Mesendoderm (in vitro differentiated cells): ENCODE measurements around the gene PARD3B.

Experiments used
- DNase-seq: peaks from one replicate; pipeline ENCODE4 v3.0.0; 2013
- H2AK5ac ChIP-seq: 2 replicates; pipeline ENCODE4 v1.6.1; 2013; ENCODE audit warnings: low read length, inconsistent platforms
- H2BK120ac ChIP-seq: 2 replicates; pipeline ENCODE4 v1.6.1; 2013; ENCODE audit warnings: low read depth, mild to moderate bottlenecking, low read length, moderate library complexity, mixed read lengths
- H2BK15ac ChIP-seq: replicated peaks from 2 replicates; pipeline ENCODE4 v1.6.1; 2013; ENCODE audit warnings: low read depth, mild to moderate bottlenecking, moderate library complexity
- H2BK5ac ChIP-seq: 2 replicates; pipeline ENCODE4 v1.6.1; 2013; ENCODE audit warnings: low read length, inconsistent platforms
- H3K18ac ChIP-seq: 2 replicates; pipeline ENCODE4 v1.6.1; 2013; ENCODE audit warnings: mild to moderate bottlenecking, low read length, mixed read lengths
- H3K23ac ChIP-seq: one replicate; pipeline ENCODE4 v1.6.1; 2013; ENCODE audit warnings: low read length
- H3K27ac ChIP-seq: 2 replicates; pipeline ENCODE4 v1.5.1; 2013; ENCODE audit warnings: low read depth, mild to moderate bottlenecking, inconsistent platforms, low read length, moderate library complexity
- H3K27me3 ChIP-seq: 2 replicates; pipeline ENCODE4 v1.6.1; 2013; ENCODE audit warnings: low read length, control low read depth, mild to moderate bottlenecking, inconsistent platforms; ENCODE audit not compliant: insufficient read depth, poor library complexity
- H3K36me3 ChIP-seq: 2 replicates; pipeline ENCODE4 v1.6.1; 2013; ENCODE audit warnings: low read length, inconsistent platforms; ENCODE audit not compliant: control insufficient read depth, insufficient read depth
- H3K4ac ChIP-seq: one replicate; pipeline ENCODE4 v1.6.1; 2013; ENCODE audit warnings: low read depth, mild to moderate bottlenecking, low read length, moderate library complexity
- H3K4me1 ChIP-seq: 2 replicates; pipeline ENCODE4 v1.6.1; 2013; ENCODE audit warnings: low read depth, low read length, inconsistent platforms; ENCODE audit not compliant: control insufficient read depth
- H3K4me2 ChIP-seq: 2 replicates; pipeline ENCODE4 v1.6.1; 2013; ENCODE audit warnings: low read length
- H3K4me3 ChIP-seq: 2 replicates; pipeline ENCODE4 v1.5.1; 2013; ENCODE audit warnings: mild to moderate bottlenecking, low read length
- H3K56ac ChIP-seq: one replicate; pipeline ENCODE4 v1.6.1; 2013; ENCODE audit warnings: low read length
- H3K79me1 ChIP-seq: 2 replicates; pipeline ENCODE4 v1.6.1; 2013; ENCODE audit warnings: low read length, inconsistent platforms
- H3K79me2 ChIP-seq: 2 replicates; pipeline ENCODE4 v1.6.1; 2013; ENCODE audit warnings: mild to moderate bottlenecking, low read length; ENCODE audit not compliant: control insufficient read depth, insufficient read depth
- H3K9ac ChIP-seq: 2 replicates; pipeline ENCODE4 v1.6.1; 2013; ENCODE audit warnings: low read length, inconsistent platforms
- H4K5ac ChIP-seq: one replicate; pipeline ENCODE4 v1.6.1; 2013; ENCODE audit warnings: low read length
- H4K8ac ChIP-seq: one replicate; pipeline ENCODE4 v1.6.1; 2013; ENCODE audit warnings: low read depth, mild to moderate bottlenecking, control low read depth, low read length, moderate library complexity
- WGBS: extraction: QIAGEN DNeasy Blood & Tissue Kit; methylation state at CpG from one replicate; pipeline ENCODE4 v1.1.7; 2013; ENCODE audit warnings: low lambda C conversion rate, missing lambda C conversion rate; ENCODE audit not compliant: insufficient coverage; ENCODE audit errors: extremely low coverage; 5-methylcytosine and 5-hydroxymethylcytosine counted together

PARD3B gene

DNA sequence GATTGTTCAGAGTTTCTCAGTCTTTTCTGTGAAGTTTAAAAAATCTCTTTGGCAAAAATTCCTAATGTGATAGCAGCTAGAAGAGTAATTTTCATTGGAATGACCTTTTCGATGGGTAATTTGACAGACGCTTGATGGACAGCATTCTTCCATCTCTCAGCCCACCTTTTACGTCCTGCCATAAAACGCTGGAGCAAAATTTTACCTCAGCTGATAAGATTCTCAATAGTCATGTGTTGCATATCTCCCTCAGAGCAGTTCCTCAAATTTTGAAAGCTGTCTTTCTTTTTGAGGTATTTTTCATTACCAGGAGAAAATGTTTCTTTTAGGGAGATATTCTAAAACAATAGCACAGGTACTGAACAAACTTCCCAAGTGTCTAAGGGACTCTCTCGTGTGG is 441.4 kb downstream of the PARD3B start:
- no CpG with 5 or more reads among the region's 5 CpGs for WGBS
- DNase-seq, result no peak
- Histone ChIP-seq H3K36me3 (no peaks in the 10 kb centered on the region), H3K23ac (no peak overlapping the region), H2BK5ac (no peak overlapping the region), H3K27me3 (no peaks in the 10 kb centered on the region), H3K18ac (no peak overlapping the region), H3K56ac (no peak overlapping the region), H3K27ac (no peak overlapping the region), H3K4me1 (peaks cover 4% of the 10 kb centered on the region), H3K9ac (no peak overlapping the region), H3K79me1 (no peaks in the 10 kb centered on the region), H3K4ac (no peak overlapping the region), H3K4me3 (no peak overlapping the region), H3K79me2 (no peaks in the 10 kb centered on the region), H2BK15ac (no peak overlapping the region), H4K8ac (no peak overlapping the region), H3K4me2 (no peak overlapping the region), H2BK120ac (no peak overlapping the region), H2AK5ac (no peak overlapping the region), H4K5ac (no peak overlapping the region)

DNA sequence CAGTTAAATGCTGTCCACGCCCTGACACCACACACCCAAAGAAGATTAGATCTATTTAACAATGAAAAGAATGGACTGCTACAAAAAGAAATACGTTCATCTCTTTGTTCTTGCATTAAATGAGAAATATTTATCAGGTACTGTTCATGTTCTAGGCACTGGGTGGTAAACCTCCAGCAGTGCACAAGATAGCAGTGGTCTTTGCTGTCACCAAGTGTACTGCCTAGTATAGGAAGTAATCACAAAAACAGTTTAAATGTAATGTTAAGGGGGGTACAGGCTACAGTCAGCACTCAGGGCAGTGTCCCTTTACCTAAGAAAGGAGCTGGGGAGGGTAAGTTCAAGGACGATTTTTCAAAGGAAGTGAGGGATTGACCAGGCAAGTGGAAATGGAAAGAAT is 443.6 kb downstream of the PARD3B start:
- Histone ChIP-seq H3K4me3 (no peak overlapping the region), H3K79me2 (no peaks in the 10 kb centered on the region), H3K23ac (no peak overlapping the region), H3K27ac (no peak overlapping the region), H3K9ac (no peak overlapping the region), H2AK5ac (no peak overlapping the region), H2BK15ac (no peak overlapping the region), H3K56ac (no peak overlapping the region), H3K4me2 (no peak overlapping the region), H3K4ac (no peak overlapping the region), H4K8ac (no peak overlapping the region), H3K36me3 (no peaks in the 10 kb centered on the region), H3K79me1 (no peaks in the 10 kb centered on the region), H2BK5ac (no peak overlapping the region), H4K5ac (no peak overlapping the region), H3K4me1 (peaks cover 2% of the 10 kb centered on the region), H2BK120ac (no peak overlapping the region), H3K27me3 (no peaks in the 10 kb centered on the region), H3K18ac (no peak overlapping the region)
- WGBS, result no CpG with 5 or more reads among the region's 3 CpGs
- no peak for DNase-seq

DNA sequence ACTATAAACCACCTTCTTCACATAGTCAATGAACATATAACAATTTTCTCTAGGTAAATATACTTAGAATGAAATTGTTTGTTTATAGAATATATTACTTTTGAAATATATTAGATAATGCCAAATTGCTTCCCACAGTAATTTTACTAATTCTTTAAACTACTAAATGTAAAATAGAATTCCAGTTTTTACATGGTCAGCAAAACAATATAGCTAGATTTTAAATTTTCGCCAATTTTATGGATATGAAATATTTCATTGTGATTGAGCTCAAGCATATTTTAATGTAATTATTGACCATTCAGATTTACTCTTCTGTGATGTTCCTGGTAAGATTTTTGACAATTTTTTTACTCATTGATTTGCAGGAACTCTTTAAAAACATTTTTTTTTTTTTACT is 444.6 kb downstream of the PARD3B start:
- H4K5ac ChIP-seq, result no peak overlapping the region
- no peak overlapping the region for H3K4ac ChIP-seq
- no peak overlapping the region for H3K4me2 ChIP-seq
- no peak overlapping the region for H3K27ac ChIP-seq
- no peak overlapping the region for H2BK5ac ChIP-seq
- H3K27me3 ChIP-seq, result no peaks in the 10 kb centered on the region
- H2BK15ac ChIP-seq, result no peak overlapping the region
- H3K9ac ChIP-seq, result no peak overlapping the region
- no peaks in the 10 kb centered on the region for H3K36me3 ChIP-seq
- H3K23ac ChIP-seq, result no peak overlapping the region
- no peak overlapping the region for H3K4me3 ChIP-seq
- H3K79me1 ChIP-seq, result no peaks in the 10 kb centered on the region
- H3K4me1 ChIP-seq, result no peaks in the 10 kb centered on the region
- no peak overlapping the region for H2AK5ac ChIP-seq
- H3K18ac ChIP-seq, result no peak overlapping the region
- H2BK120ac ChIP-seq, result no peak overlapping the region
- H4K8ac ChIP-seq, result no peak overlapping the region
- H3K79me2 ChIP-seq, result no peaks in the 10 kb centered on the region
- WGBS, result no CpG with 5 or more reads among the region's 1 CpG
- no peak for DNase-seq
- H3K56ac ChIP-seq, result no peak overlapping the region

DNA sequence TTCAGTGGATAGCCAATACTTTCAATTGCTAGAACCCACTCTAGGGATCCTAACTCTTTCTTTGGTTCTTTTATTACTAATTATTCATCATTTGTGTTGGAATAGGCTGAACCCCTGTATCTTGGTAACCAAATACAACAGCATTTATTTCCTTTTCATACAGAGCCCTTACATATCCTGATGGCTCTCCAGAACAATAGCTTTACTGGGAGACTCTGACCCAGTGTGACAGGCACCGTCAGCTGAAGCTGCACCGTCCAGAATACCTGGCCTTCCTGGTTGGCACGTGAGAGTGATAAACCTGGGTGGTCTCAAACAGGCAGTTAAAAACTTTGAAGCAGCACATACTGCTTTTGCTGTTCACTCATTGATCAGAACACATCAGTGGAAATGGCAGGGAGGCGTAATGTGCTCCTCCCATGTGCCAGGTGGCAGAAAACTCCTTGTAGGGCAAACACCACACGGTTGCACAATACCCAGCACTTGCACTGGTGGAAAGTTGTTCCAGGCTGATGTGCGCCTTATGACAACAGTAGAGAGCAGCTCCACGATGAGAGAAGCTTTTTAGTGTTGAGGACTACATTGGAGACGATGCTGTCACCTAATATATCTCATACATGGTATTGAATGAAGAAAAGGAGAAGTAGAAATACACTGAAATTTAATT is 456.2 kb downstream of the PARD3B start:
- Histone ChIP-seq H3K27ac (no peak overlapping the region), H3K18ac (no peak overlapping the region), H2BK120ac (no peak overlapping the region), H2BK5ac (no peak overlapping the region), H3K27me3 (no peaks in the 10 kb centered on the region), H3K79me1 (no peaks in the 10 kb centered on the region), H3K4me3 (no peak overlapping the region), H3K4me1 (no peaks in the 10 kb centered on the region), H3K56ac (no peak overlapping the region), H3K23ac (no peak overlapping the region), H3K36me3 (no peaks in the 10 kb centered on the region), H4K8ac (no peak overlapping the region), H3K79me2 (no peaks in the 10 kb centered on the region), H3K4ac (no peak overlapping the region), H3K4me2 (no peak overlapping the region), H2AK5ac (no peak overlapping the region), H3K9ac (no peak overlapping the region), H2BK15ac (no peak overlapping the region), H4K5ac (no peak overlapping the region)
- WGBS, result no CpG with 5 or more reads among the region's 8 CpGs
- no peak for DNase-seq

DNA sequence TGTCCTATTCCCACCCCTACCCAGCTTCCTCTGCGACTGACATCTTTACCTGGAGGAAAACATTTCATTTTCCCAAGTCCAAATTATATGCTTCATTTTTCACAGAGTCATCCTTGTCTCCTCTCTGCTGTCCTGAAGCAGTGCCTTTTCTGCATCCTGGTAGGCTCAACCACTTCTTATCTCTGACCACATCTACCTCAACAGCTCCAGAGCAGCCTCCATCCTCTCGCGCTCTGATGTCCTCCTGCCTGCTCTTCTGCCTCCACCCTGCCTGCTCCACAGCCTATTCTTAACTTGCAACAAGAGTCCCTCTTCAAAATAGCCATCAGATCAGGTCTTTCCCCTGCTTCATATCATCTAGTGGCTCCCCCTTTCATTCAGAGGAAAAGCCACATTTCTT is 457.1 kb downstream of the PARD3B start:
- Histone ChIP-seq H3K9ac (no peak overlapping the region), H3K4me2 (no peak overlapping the region), H3K4ac (no peak overlapping the region), H2BK15ac (no peak overlapping the region), H3K56ac (no peak overlapping the region), H3K79me2 (no peaks in the 10 kb centered on the region), H3K4me1 (no peaks in the 10 kb centered on the region), H2BK5ac (no peak overlapping the region), H4K5ac (no peak overlapping the region), H2BK120ac (no peak overlapping the region), H3K18ac (no peak overlapping the region), H3K27ac (no peak overlapping the region), H3K23ac (no peak overlapping the region), H3K27me3 (no peaks in the 10 kb centered on the region), H3K4me3 (no peak overlapping the region), H3K79me1 (no peaks in the 10 kb centered on the region), H4K8ac (no peak overlapping the region), H3K36me3 (no peaks in the 10 kb centered on the region), H2AK5ac (no peak overlapping the region)
- no CpG with 5 or more reads among the region's 3 CpGs for WGBS
- no peak for DNase-seq

DNA sequence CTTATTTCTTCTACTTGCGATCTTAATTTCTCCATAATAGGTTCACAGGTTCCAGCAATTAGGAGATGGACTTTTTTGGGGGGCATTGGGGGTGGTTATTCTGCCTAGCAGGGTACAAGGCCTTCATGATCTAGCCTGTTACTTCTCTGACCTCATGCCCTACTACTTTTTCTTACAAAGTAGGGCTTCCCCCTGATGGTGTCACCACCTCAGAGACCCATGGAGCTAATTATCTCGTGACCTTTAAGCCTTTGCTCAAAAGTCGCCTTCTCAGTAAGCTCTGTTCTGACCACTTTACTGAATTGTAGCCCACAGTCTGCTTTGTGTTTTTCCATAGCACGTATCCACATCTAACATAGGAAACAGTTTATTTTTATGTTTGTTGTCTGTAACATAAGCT is 458.0 kb downstream of the PARD3B start:
- Histone ChIP-seq H3K4me3 (no peak overlapping the region), H2BK15ac (no peak overlapping the region), H3K4ac (no peak overlapping the region), H3K36me3 (no peaks in the 10 kb centered on the region), H3K27ac (no peak overlapping the region), H3K27me3 (no peaks in the 10 kb centered on the region), H3K56ac (no peak overlapping the region), H3K4me2 (no peak overlapping the region), H3K79me1 (no peaks in the 10 kb centered on the region), H3K18ac (no peak overlapping the region), H3K79me2 (no peaks in the 10 kb centered on the region), H3K9ac (no peak overlapping the region), H4K5ac (no peak overlapping the region), H2BK5ac (no peak overlapping the region), H3K4me1 (no peaks in the 10 kb centered on the region), H2AK5ac (no peak overlapping the region), H2BK120ac (no peak overlapping the region), H4K8ac (no peak overlapping the region), H3K23ac (no peak overlapping the region)
- WGBS, result no CpG with 5 or more reads among the region's 4 CpGs
- no peak for DNase-seq
